Heart left ventricle (tissue), 16 donors: ENCODE measurements around the gene C11orf58. TPM values are rescaled to one million over a fixed set of nuclear protein-coding genes. Genes with fewer than 3 reads are reported as not detected.

Experiments used
- ATAC-seq, 4 donors: fragments of 200-7000 bp; cut with Tn5 transposase; one replicate each; pipeline ENCODE4 v1.9.1; 2020 to 2022; ENCODE audit warnings: moderate library complexity in 4 of 4, mild to moderate bottlenecking in 3 of 4, moderate number of reproducible peaks in 1 of 4
- DNase-seq, 5 donors: peaks; one replicate each; pipeline ENCODE4 v3.0.0-alpha.2; 2020
- H3K27ac ChIP-seq, 12 donors: fragments of 200-600 bp; sonication (generic) in 4 of 12; one replicate each; pipeline versions ENCODE4 v1.5.0 to v1.8.0; 2016 to 2022; ENCODE audit warnings: mild to moderate bottlenecking in 2 of 12
- H3K27me3 ChIP-seq, 9 donors: fragments of 200-600 bp; sonication (generic) in 2 of 9; one replicate each; pipeline versions ENCODE4 v1.5.1 to v1.8.0; 2016 to 2022; ENCODE audit warnings: mild to moderate bottlenecking in 3 of 9
- H3K36me3 ChIP-seq, 9 donors: fragments of 200-600 bp; sonication (generic) in 2 of 9; one replicate each; pipeline versions ENCODE4 v1.5.0 to v1.8.0; 2018 to 2022; ENCODE audit warnings: mild to moderate bottlenecking in 2 of 9
- H3K4me1 ChIP-seq, 12 donors: fragments of 200-600 bp; sonication (generic) in 4 of 12; one replicate each; pipeline versions ENCODE4 v1.5.0 to v1.8.0; 2016 to 2022; ENCODE audit warnings: mild to moderate bottlenecking in 3 of 12
- H3K4me3 ChIP-seq, 12 donors: fragments of 200-600 bp; sonication (generic) in 4 of 12; one replicate each; pipeline versions ENCODE4 v1.5.0 to v1.8.0; 2017 to 2022; ENCODE audit warnings: mild to moderate bottlenecking in 9 of 12, moderate library complexity in 4 of 12
- H3K9me3 ChIP-seq, 12 donors: fragments of 200-600 bp; sonication (generic) in 4 of 12; one replicate each; pipeline versions ENCODE4 v1.5.0 to v1.8.0; 2016 to 2022; ENCODE audit warnings: mild to moderate bottlenecking in 1 of 12
- CTCF ChIP-seq, 12 donors: fragments of 200-600 bp; sonication (generic) in 4 of 12; IDR thresholded peaks; one replicate each; pipeline versions ENCODE4 v1.5.0 to v1.8.0; 2018 to 2022; ENCODE audit warnings: antibody characterized with exemption in 12 of 12, mild to moderate bottlenecking in 5 of 12
- POLR2A ChIP-seq, 2 donors: fragments of 450-650 bp; IDR thresholded peaks; one replicate each; pipeline ENCODE4 v1.6.1; 2017; ENCODE audit warnings: antibody characterized with exemption in 2 of 2, mild to moderate bottlenecking in 2 of 2, moderate library complexity in 2 of 2
- WGBS, 4 donors: extraction: QIAGEN DNeasy Blood & Tissue Kit in 2 of 4; methylation state at CpG; one replicate each; pipeline versions ENCODE4 v1.1.5 to v1.1.7; 2013 to 2018; 5-methylcytosine and 5-hydroxymethylcytosine counted together
- intact Hi-C, 10 donors: fragments of 100-400 bp; cut with DNase I; formaldehyde crosslinking; loops; one replicate each; pipeline versions ENCODE4 v1.11.1 to v1.14.2; 2022
- polyA plus RNA-seq, 2 donors: library from polyadenylated mRNA; stranded (reverse); fragments of 200-250 nt; gene quantifications; one replicate each; pipeline ENCODE4 v1.2.3, GENCODE V29; 2013
- total RNA-seq, 9 donors: library from RNA; depleted of rRNA in 2 of 9; stranded (reverse); fragments of >200 nt in 2 of 9; fragmentation: NEBNext Ultra II Directional in 3 of 9; extraction: Animal tissue kit (Norgen Biotek cat#: 25700) in 3 of 9; gene quantifications; one replicate each; pipeline versions ENCODE4 v1.1.0 to v1.2.4, GENCODE V29; 2016 to 2023
- donor health status: ischemic (EF 13 %, LVEDD 7.1; RV severe dilation, severe dysfunction).
- donor health status: healthy with polysubstance abuse.
- donor health status: DM: no; HTN: yes; CAD: no.
- donor health status: DM: no; HTN: no; CAD: no.
- donor health status: ischemic (EF 25% LVEDD 6.9; RV normal size, moderate dysfunction).
- donor health status: ischemic (EF 25% LVEDD 5.7; RV mildly dilated, moderate dysfunction).
- donor health status: healthy.
- donor health status: DM: yes; HTN: yes; CAD: no.
- donor health status: ischemic (EF 35%, LVEDD 5.7; RV mildly dilated, moderate dysfunction).
- donor health status: nonischemic (EF 11% LVEDD 7.7; RV severe dilation, severe dysfunction).
- donor health status: DM: yes; HTN: yes; CAD: no.
- donor health status: PGD.
- donor health status: ischemic (EF 29% LVEDD 5.4; RV normal size, mild dysfunction).
- donor health status: nonischemic (EF 23%, LVEDD 6.1; RV moderate dilation, normal function).

C11orf58 gene
- total and polyA plus RNA-seq, 11 donors: 78.3 to 147 (median 110) TPM

DNA sequence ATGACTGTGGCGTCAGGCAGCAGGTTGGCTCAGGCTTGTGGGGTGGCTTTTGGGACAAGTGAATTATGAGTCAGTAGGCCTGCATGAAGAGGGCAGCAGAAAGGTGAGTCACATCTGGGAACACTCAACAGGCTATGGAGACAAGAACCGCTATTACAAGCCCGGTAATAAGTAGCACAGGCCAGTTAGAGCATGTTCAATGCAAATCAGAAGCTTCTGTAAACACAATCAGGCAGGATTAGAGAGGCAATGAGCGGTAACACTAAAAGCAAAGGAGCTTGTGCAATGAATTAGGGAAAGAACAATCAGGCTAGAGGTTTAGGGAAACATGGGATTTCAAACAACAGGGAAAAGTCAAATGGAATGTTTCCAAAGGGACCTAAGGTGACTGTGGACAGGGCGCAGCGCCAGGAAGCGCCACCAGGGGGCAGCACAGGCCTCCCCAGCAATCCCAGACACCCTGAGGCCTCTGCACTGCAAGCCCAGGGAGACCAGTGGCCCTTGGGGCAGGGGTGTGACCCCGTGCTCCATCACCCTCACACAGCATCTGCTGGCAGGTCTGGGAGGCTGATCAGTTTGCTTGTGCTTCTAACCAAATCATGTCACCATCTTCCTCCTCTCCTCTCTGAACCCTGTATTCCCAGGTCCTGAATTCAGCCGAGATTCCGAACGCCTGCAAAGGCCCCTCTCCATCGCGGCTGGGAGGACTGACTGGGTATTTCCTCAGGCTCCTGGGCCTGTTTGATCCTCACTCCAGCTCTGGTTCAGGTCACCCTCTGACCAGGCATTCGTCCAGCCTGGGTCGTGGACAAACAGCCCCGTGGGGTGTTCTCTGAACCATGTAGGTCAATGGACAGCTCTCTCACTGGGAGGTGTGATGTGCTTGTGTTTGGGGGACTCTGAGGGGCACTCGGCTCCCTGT is 50.0 kb downstream of the C11orf58 start:
- Histone ChIP-seq H3K27me3 (no peaks in the 10 kb centered on the region), H3K36me3 (peaks cover 0 to 24% (median 7%) of the 10 kb centered on the region in 9 donors), H3K4me1 (peaks cover 0 to 88% (median 51%) of the 10 kb centered on the region in 12 donors), H3K9me3 (no peaks in the 10 kb centered on the region), H3K27ac (peak overlapping the region in 4 of 12 donors; percentile 8 to 40 (median 34)), H3K4me3 (no peak overlapping the region)
- ATAC-seq: peak; percentile 40 to 70 (median 63)
- 53 to 59% (median 55%) methylated on average over 17 of the region's 17 CpGs for WGBS, 4 donors
- TF ChIP-seq CTCF (IDR thresholded peaks at IDR 0.05): peak; percentile 95 to 100 (median 98)
- TF ChIP-seq POLR2A (IDR thresholded peaks at IDR 0.05): no peak
- intact Hi-C loops: loop anchor here (2.0 to 10.0 kb wide), 13 partner anchors 28 to 716 kb away; no protein-coding TSS in a partner anchor
- peak; percentile 66 to 82 (median 68) for DNase-seq

DNA sequence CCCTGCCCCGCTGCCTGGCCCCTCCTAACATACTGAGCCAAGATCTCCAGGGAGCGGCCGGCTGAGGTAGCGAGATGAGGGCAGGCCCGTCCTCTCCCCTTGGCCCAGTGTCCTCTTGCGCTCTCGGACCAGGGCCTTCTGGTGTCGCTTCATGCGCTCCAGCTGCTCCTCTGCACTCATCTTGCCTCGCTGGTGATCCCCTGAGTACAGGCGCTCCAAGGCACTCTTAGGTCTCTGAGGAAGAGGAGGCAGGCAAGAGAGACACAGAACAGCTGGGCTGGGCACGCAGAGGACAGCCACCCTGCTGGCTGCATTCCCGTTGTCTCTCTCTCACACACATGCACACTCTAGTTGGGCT is 50.6 kb downstream of the C11orf58 start:
- Histone ChIP-seq H3K4me1 (peaks cover 0 to 85% (median 51%) of the 10 kb centered on the region in 12 donors), H3K27ac (peak overlapping the region in 1 of 12 donors; percentile 33), H3K9me3 (no peaks in the 10 kb centered on the region), H3K4me3 (no peak overlapping the region), H3K27me3 (no peaks in the 10 kb centered on the region), H3K36me3 (peaks cover 0 to 29% (median 7%) of the 10 kb centered on the region in 9 donors)
- intact Hi-C loops: loop anchor here (2.0 to 10.0 kb wide), 13 partner anchors 28 to 716 kb away; no protein-coding TSS in a partner anchor
- ATAC-seq: peak in 1 of 4 donors; percentile 6
- TF ChIP-seq POLR2A (IDR thresholded peaks at IDR 0.05) (no peak), CTCF (IDR thresholded peaks at IDR 0.05) (no peak)
- no peak for DNase-seq
- WGBS, 4 donors: 72 to 84% (median 79%) methylated on average over 2 to 13 of the region's 13 CpGs

GRCh38 chr11:16789560-16790485 is 51.4 kb downstream of the C11orf58 start:
- ATAC-seq: no peak
- H3K9me3 ChIP-seq: no peaks in the 10 kb centered on the region
- TF ChIP-seq POLR2A (IDR thresholded peaks at IDR 0.05) (no peak), CTCF (IDR thresholded peaks at IDR 0.05) (no peak)
- peaks cover 0 to 30% (median 7%) of the 10 kb centered on the region in 9 donors for H3K36me3 ChIP-seq
- H3K27me3 ChIP-seq: no peaks in the 10 kb centered on the region
- intact Hi-C loops: loop anchor here (2.0 to 10.0 kb wide), 13 partner anchors 27 to 715 kb away; no protein-coding TSS in a partner anchor
- WGBS, 4 donors: 90 to 93% (median 92%) methylated on average over 9 to 10 of the region's 10 CpGs
- H3K4me3 ChIP-seq: no peak overlapping the region
- H3K4me1 ChIP-seq: peaks cover 0 to 77% (median 45%) of the 10 kb centered on the region in 12 donors
- no peak for DNase-seq
- peak overlapping the region in 1 of 12 donors; percentile 33 for H3K27ac ChIP-seq
